ENCODE data around the gene RANBP3L.

Gene RANBP3L

GRCh38 chr5:36243653-36244052 lies 58.0 kb downstream of the RANBP3L start:
- no peak for DNase-seq (ENCODE audit: low spot score)

- no peak for DNase-seq (ENCODE audit: low spot score)
These were observed 58.9 kb downstream of the RANBP3L start for GRCh38 chr5:36242534-36243485.

- DNase-seq (ENCODE audit: low spot score) = peak; percentile 96
These were observed 59.8 kb downstream of the RANBP3L start, which contains the start of gene NADK2 for GRCh38 chr5:36241631-36242533. Gene NADK2 (minus strand): TSS chr5:36241925. CDS start chr5:36241798, 127 bp downstream.

- DNase-seq (ENCODE audit: low spot score) = peak; percentile 67
These were observed 60.7 kb downstream of the RANBP3L start for GRCh38 chr5:36240779-36241630.

DNA sequence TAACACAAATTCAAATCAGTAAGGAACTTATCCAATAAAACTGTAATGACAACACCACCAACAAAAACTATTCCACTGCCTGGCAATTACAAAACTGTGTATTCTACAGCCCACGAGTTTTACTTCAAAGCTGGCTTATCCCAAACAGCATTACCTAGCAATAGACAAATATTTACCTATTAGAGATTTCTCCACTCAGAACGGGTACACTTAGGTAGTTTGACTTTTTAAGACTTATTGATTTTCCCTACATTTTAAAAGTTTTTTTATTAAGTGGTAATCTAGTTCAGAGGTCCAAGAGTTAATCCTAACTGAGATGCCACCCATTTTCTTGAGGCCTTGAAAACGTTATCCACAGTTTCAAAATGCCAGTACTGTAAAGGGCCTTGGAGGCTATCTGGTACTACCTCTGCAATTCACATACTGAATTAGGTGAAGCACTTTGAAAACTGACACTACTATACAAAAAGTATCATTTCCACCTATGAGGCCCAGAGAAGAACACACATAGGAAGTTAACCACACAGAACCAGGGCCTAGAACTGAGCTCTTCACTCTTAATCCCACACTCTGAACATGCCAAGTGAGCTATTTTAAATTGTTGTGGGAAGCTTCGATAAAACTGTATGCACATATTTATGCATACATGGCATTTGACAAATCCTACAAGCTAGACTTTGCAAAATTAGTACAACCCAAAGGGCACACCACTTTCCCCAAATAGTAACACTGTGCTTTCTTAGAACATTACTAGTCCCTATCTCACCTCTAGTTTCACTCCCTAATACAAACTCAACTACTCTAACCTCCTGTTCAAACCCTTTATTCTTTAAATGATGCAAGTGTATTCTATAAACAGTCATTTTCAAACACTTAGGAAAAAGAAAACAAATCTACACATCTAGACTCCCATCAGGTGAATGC lies 62.1 kb downstream of the RANBP3L start:
- no peak for DNase-seq (ENCODE audit: low spot score)

- DNase-seq (ENCODE audit: low spot score) = no peak
These were observed 63.0 kb downstream of the RANBP3L start for GRCh38 chr5:36238502-36239295.

GRCh38 chr5:36237751-36238150 lies 64.0 kb downstream of the RANBP3L start:
- DNase-seq (ENCODE audit: low spot score) = no peak

GRCh38 chr5:36236801-36237200 lies 64.9 kb downstream of the RANBP3L start:
- DNase-seq (ENCODE audit: low spot score) = no peak

DNA sequence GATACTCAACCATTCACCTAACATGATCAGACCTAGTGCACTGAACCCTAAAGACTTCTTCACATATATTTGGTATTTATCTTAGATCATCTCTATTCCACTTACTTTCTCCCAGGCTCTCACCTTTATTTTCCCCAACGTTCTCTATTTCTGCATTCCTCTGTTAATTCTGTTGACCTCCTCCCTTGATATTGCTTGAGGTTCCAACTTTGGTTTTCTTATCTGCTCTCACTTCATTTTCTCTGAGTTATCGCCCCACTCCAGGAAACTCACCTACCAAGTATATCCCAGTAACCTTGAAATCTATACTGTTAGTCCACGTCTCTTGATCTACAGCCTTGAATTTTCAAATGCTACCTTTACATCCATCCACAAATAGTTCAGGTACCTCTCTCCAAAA lies 69.2 kb downstream of the RANBP3L start:
- no peak for DNase-seq (ENCODE audit: low spot score)

- no peak for DNase-seq (ENCODE audit: low spot score)
These were observed 71.4 kb downstream of the RANBP3L start for GRCh38 chr5:36230151-36230790.

DNA sequence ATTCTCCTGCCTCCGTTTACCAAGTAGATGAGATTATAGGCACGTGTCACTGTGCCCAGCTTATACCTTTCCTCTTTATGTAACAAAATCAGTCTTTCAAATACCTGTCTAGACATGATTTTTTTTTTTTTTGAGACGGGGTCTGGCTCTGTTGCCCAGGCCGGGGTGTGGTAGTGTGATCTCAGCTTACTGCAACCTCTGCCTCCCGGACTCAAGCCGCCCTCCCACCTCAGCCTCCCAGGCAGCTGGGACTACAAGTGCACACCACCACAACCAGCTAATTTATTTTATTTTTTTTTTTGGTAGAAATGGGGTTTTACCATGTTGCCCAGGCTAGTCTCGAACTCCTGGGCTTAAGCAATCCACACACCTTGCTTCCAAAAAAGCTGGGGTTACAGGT lies 73.2 kb downstream of the RANBP3L start:
- DNase-seq (ENCODE audit: low spot score) = no peak

- no peak for DNase-seq (ENCODE audit: low spot score)
These were observed 74.7 kb downstream of the RANBP3L start for GRCh38 chr5:36227046-36227445.

- no peak for DNase-seq (ENCODE audit: low spot score)
These were observed 79.1 kb downstream of the RANBP3L start for GRCh38 chr5:36222620-36223019.

GRCh38 chr5:36217988-36218387 lies 83.7 kb downstream of the RANBP3L start:
- DNase-seq (ENCODE audit: low spot score) = no peak

GRCh38 chr5:36217567-36217966 lies 84.1 kb downstream of the RANBP3L start:
- DNase-seq (ENCODE audit: low spot score) = no peak

GRCh38 chr5:36215910-36216309 lies 85.8 kb downstream of the RANBP3L start:
- DNase-seq (ENCODE audit: low spot score) = no peak

- no peak for DNase-seq (ENCODE audit: low spot score)
These were observed 87.3 kb downstream of the RANBP3L start for GRCh38 chr5:36214436-36214835.

- DNase-seq (ENCODE audit: low spot score) = no peak
These were observed 92.0 kb downstream of the RANBP3L start for GRCh38 chr5:36209664-36210063.

DNA sequence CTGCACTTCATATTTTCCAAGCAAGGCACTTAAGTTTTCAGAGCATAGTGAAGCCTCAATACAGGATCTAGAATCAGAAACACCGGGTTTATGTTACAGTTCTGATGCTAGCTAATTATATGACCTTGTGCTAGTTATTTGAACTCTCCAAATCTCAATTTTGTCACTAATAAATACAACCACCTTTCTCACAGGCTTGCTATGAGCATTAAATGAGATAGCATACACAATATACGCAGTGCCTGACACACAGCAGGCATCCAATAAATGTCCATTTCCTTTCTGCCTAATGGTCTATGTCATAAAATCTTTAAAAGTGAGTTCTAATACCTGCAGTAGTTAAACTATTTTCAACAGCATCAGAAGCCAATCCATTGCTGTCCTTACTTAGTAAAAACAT lies 92.9 kb downstream of the RANBP3L start:
- no peak for DNase-seq (ENCODE audit: low spot score)

Measured in AG08395 (cell line).